Measurements from ENCODE around the gene AMELX. TPM values are rescaled to one million over a fixed set of nuclear protein-coding genes. Genes with fewer than 3 reads are reported as not detected.
A peak's percentile ranks its signal among the peaks of the same experiment; 100 is the strongest.

The AMELX gene
- total RNA-seq, 4 donors from 2014 or later, result not detected

DNA sequence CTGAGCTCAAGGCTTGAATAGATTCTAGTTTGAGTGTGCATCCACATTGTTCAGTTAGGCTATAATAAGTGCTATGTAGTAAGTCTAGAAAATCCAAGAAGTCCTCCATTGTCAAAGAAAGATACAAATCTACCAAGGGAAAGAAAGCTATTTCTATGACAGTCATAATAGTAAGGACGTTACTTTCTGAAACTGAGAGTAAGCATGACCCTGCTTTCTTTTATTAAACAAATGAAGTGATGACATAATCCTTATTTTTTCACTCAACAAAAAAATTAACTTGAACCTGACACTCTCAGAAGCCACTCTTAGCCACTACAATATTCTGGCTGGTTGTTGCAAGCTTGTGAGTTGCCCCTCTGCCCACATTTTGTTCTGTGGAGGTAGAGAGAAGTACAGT is 33.8 kb upstream of the AMELX start:
- intact Hi-C loops (cut with DNase I), result no loop called here
- no peak for TF ChIP-seq POLR2A (IDR thresholded peaks at IDR 0.05)
- TF ChIP-seq, protein P1, sequence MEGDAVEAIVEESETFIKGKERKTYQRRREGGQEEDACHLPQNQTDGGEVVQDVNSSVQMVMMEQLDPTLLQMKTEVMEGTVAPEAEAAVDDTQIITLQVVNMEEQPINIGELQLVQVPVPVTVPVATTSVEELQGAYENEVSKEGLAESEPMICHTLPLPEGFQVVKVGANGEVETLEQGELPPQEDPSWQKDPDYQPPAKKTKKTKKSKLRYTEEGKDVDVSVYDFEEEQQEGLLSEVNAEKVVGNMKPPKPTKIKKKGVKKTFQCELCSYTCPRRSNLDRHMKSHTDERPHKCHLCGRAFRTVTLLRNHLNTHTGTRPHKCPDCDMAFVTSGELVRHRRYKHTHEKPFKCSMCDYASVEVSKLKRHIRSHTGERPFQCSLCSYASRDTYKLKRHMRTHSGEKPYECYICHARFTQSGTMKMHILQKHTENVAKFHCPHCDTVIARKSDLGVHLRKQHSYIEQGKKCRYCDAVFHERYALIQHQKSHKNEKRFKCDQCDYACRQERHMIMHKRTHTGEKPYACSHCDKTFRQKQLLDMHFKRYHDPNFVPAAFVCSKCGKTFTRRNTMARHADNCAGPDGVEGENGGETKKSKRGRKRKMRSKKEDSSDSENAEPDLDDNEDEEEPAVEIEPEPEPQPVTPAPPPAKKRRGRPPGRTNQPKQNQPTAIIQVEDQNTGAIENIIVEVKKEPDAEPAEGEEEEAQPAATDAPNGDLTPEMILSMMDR (IDR thresholded peaks at IDR 0.05), result no peak

DNA sequence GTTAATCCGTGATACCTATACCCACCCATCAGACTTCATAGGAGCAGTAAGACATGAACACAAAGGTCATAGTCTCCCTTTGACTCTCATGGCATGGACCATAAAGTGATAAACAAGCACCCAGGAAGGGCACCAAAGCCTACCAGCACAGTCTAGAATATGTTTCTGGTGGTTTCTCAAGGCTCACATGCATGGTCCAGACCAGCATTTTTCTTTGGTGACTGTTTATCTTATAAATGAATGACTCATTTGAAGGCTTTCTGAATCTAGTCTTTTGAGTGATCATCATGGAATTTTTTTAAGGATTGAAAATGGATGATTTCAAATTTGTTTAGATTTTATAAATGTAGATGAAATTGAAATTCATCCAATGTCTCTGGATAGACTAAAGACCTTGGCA is 32.0 kb upstream of the AMELX start:
- intact Hi-C loops (cut with DNase I), result no loop called here
- WGBS, 2 donors, result 94 to 100% methylated on average over 1 of the region's 1 CpG
- Histone ChIP-seq H3K36me3 (no peaks in the 10 kb centered on the region), H3K4me1 (peaks cover 0 to 1% of the 10 kb centered on the region in 2 donors), H3K9me3 (no peaks in the 10 kb centered on the region), H3K27me3 (no peaks in the 10 kb centered on the region), H3K4me3 (replicated peaks in 1 of 3) (no peak overlapping the region), H3K27ac (no peak overlapping the region)
- no peak for TF ChIP-seq POLR2A (IDR thresholded peaks at IDR 0.05)
- TF ChIP-seq, protein P1 (IDR thresholded peaks at IDR 0.05), result no peak
- DNase-seq, result no peak

More for the DNA sequence above, 33.8 kb upstream of the AMELX start:
- H3K4me1 ChIP-seq, result no peaks in the 10 kb centered on the region
- no peaks in the 10 kb centered on the region for H3K27me3 ChIP-seq
- no peak for DNase-seq
- no peaks in the 10 kb centered on the region for H3K9me3 ChIP-seq
- no peak overlapping the region for H3K4me3 ChIP-seq (replicated peaks in 1 of 3)
- H3K36me3 ChIP-seq, result no peaks in the 10 kb centered on the region
- H3K27ac ChIP-seq, result no peak overlapping the region
- 96 to 100% methylated on average over 1 of the region's 1 CpG for WGBS, 2 donors

DNA sequence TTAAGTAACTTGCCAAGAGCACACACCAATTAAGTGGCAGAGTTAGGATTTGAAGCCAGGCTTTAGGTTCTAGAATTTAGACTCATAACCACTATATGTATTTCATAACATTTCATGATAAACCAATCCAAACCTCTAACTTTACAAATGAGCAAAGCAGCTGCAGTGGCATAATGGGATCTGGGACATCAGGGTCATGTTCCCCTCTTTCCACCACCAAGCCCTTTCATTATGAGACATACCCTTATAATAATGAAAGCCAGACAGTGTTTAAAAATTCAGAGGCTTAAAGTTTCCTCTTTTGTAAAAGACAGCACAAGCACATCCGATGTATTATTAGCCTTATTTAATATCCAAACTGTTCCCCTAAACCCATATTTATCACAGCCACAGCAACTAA is 28.3 kb upstream of the AMELX start:
- TF ChIP-seq, protein P1 (IDR thresholded peaks at IDR 0.05), result no peak
- TF ChIP-seq POLR2A (IDR thresholded peaks at IDR 0.05), result no peak
- Histone ChIP-seq H3K36me3 (no peaks in the 10 kb centered on the region), H3K9me3 (no peaks in the 10 kb centered on the region), H3K4me1 (peaks cover 0 to 7% of the 10 kb centered on the region in 2 donors), H3K4me3 (replicated peaks in 1 of 3) (no peak overlapping the region), H3K27me3 (no peaks in the 10 kb centered on the region), H3K27ac (peak overlapping the region in 1 of 3 donors; percentile 7)
- intact Hi-C loops (cut with DNase I), result no loop called here
- no peak for DNase-seq
- WGBS, 2 donors, result 75 to 83% methylated on average over 1 of the region's 1 CpG

DNA sequence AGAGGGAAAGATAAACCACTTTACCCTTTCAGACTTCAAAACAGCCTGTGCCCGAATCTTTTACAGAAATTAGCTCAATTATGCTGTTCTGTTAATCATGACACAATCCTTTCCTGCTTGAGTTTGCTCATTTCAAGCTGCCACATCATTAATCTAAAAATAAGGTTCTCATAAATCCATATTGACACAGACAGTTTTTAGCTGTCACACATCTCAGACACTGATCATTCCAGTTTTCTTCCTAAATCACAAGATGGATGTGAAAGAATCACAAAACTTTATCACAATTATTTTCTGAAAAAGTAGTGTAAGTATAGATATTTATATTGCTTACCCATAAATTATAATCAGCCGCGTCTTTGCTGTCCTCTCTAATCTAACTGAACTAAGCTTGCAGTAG is 27.9 kb upstream of the AMELX start:
- 69 to 76% methylated on average over 3 of the region's 3 CpGs for WGBS, 2 donors

DNA sequence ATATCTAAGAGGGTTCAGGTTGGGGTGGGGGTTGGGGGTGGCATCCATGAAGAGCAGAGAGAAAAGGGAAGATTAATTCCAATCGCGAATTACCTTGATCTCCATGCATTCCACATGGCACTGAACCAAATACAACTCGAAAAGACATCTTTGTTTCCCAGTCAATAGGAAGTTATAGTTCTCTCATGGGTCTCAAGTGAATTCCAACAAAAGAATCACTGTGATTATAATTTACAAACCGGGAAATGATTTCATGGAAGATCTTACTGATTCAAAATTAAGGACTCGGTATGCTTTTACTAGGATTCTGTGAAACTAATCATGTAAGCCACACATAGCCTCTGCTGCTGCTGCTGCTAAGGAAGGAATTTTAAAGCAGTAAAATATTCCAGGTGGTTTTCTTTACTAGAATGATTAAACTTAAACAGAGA is 26.6 kb upstream of the AMELX start:
- Histone ChIP-seq H3K27me3 (no peaks in the 10 kb centered on the region), H3K4me1 (peaks cover 5 to 12% of the 10 kb centered on the region in 2 donors), H3K4me3 (replicated peaks in 1 of 3) (no peak overlapping the region), H3K36me3 (no peaks in the 10 kb centered on the region), H3K27ac (no peak overlapping the region), H3K9me3 (no peaks in the 10 kb centered on the region)
- intact Hi-C loops (cut with DNase I), result no loop called here
- TF ChIP-seq, protein P1 (IDR thresholded peaks at IDR 0.05), result no peak
- TF ChIP-seq POLR2A (IDR thresholded peaks at IDR 0.05), result no peak
- DNase-seq, result no peak
- 59 to 65% methylated on average over 5 of the region's 5 CpGs for WGBS, 2 donors

More for the DNA sequence above, 27.9 kb upstream of the AMELX start:
- intact Hi-C loops (cut with DNase I), result no loop called here
- TF ChIP-seq, protein P1 (IDR thresholded peaks at IDR 0.05), result no peak
- TF ChIP-seq POLR2A (IDR thresholded peaks at IDR 0.05), result no peak
- Histone ChIP-seq H3K4me3 (replicated peaks in 1 of 3) (no peak overlapping the region), H3K27me3 (no peaks in the 10 kb centered on the region), H3K4me1 (peaks cover under 1 to 9% of the 10 kb centered on the region in 2 donors), H3K9me3 (no peaks in the 10 kb centered on the region), H3K36me3 (no peaks in the 10 kb centered on the region), H3K27ac (peak overlapping the region in 1 of 3 donors; percentile 43)
- DNase-seq, result no peak
